Stimulated activated CD4-positive, alpha-beta T cell treated with anti-CD3 and anti-CD28 coated beads, Interleukin-4, amount 100 ng/mL, for 48 hours (primary cell): ENCODE results near the gene HEATR1.
"Not testable (repeated sequence)": the region's sequence is repeated elsewhere in the genome, so short reads cannot be mapped to it uniquely, and the experiment has no call there.

Source experiments
- DNase-seq, 2 donors: peaks; one replicate each; pipeline ENCODE4 v3.0.0-alpha.2; 2020; ENCODE audit warnings: low read depth in 2 of 2

Gene HEATR1, protein sequence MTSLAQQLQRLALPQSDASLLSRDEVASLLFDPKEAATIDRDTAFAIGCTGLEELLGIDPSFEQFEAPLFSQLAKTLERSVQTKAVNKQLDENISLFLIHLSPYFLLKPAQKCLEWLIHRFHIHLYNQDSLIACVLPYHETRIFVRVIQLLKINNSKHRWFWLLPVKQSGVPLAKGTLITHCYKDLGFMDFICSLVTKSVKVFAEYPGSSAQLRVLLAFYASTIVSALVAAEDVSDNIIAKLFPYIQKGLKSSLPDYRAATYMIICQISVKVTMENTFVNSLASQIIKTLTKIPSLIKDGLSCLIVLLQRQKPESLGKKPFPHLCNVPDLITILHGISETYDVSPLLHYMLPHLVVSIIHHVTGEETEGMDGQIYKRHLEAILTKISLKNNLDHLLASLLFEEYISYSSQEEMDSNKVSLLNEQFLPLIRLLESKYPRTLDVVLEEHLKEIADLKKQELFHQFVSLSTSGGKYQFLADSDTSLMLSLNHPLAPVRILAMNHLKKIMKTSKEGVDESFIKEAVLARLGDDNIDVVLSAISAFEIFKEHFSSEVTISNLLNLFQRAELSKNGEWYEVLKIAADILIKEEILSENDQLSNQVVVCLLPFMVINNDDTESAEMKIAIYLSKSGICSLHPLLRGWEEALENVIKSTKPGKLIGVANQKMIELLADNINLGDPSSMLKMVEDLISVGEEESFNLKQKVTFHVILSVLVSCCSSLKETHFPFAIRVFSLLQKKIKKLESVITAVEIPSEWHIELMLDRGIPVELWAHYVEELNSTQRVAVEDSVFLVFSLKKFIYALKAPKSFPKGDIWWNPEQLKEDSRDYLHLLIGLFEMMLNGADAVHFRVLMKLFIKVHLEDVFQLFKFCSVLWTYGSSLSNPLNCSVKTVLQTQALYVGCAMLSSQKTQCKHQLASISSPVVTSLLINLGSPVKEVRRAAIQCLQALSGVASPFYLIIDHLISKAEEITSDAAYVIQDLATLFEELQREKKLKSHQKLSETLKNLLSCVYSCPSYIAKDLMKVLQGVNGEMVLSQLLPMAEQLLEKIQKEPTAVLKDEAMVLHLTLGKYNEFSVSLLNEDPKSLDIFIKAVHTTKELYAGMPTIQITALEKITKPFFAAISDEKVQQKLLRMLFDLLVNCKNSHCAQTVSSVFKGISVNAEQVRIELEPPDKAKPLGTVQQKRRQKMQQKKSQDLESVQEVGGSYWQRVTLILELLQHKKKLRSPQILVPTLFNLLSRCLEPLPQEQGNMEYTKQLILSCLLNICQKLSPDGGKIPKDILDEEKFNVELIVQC (N-terminal part only)

DNA sequence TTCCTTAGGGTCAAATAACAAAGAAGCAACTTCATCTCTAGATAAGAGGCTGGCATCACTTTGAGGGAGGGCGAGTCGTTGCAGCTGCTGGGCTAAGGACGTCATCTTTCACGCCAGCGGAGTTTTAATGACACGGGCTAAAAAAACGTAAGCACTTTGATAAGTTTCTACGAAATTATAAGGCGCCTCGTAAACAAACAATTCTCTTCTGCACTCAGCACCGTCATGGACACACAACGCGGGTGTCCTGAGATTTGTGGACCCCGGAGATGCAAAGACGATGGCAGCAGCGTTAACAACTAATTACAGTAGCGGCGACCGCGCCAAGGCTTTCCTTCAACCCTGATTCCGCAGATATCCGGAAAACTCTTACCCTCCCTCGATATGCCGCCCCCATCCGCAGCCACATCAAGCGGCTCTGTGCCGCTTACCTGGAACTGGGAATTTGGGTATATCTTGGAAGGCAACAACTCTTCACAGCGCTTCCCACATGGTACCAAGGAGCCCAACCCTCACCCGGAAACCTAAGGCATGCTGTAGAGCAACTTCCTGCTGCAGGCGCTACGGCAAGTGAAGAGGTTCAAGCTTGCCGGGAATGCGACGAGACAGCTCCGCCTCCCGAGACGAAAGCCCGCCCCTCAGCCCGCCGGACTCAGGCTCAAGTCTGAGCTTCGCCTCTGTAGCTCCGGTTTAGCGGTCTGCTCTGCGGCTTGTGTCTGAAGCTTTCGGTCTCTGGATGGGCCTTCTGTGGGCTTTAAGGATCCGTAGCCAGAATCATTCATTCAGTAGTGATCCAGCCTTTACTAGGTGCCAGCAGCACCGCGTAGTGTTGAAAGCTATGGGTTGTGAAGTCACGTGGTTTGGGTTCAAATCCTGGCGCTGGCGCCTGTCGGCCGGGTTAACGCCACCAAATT, at the start of gene HEATR1:
TSS of gene HEATR1 (minus strand) at position 526 of the 914 bp plus-strand sequence. CDS start at position 105, 421 bp downstream.
- peak; percentile 82 to 90 for DNase-seq

DNA sequence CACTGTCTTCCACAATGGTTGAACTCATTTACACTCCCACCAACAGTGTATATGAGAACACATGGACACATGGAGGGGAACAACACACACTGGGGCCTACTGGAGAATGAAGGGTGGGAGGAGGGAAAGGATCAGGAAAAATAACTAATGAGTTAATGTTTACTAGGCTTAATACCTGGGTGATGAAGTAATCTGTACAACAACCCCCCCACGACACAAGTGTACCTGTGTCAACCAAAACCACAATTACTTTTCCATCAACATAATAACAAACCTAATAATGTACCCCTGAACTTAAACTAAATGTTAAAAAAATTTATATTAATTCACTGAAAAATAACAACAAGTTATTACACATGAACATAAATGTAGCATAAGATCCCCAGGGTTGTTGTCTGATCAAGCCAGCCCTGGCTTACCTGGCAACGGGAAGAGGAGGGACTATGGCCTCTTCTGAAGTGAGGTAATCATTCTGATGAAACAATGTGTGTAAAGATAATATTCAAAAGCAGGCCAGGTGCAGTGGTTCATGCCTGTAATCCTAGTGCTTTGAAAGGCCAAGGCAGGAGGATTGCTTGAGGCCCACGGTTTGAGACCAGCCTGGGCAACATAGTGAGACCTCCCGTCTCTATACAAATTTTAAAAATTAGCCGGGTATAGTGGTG, 40.8 kb upstream of the HEATR1 start:
- no peak for DNase-seq

DNA sequence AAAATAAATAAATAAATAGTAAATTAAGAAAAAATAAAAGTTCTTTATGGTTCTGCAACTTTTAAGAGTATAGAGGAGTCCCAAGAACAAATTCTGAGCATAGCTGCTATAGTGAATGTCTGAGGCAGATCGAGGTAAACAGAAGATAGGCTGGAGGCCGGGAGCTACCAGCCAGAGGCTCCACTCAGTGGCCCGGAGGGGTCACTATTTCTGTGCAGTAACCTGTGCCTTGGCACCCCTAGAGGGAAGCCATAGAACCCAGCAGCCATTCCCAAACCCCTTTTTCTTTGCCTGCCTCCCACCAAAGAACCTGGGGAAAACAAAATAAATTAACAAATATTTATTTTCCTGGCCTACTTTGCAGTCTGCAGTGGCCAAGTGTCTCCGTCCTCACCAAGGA, 38.4 kb upstream of the HEATR1 start:
- DNase-seq, result no peak

DNA sequence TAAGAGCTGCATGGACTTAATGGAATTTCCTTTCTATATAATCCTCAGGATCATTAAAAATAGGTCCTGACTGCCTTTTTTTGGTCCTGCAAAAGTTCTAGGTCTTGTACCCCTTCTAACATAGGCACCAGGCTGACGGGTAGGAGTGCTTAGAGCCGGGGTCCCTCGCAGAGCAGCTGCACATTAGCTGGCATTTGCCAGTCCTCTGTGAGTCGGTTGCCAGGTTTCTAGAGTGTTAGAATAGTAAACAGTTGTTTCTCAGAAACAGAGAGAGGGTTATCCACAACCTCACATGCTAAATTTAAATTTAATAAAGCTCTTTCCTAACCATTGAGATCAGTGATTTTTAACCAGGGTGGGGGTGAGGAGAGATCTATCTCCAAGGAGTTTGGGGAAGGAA, 35.4 kb upstream of the HEATR1 start:
- DNase-seq, result no peak

DNA sequence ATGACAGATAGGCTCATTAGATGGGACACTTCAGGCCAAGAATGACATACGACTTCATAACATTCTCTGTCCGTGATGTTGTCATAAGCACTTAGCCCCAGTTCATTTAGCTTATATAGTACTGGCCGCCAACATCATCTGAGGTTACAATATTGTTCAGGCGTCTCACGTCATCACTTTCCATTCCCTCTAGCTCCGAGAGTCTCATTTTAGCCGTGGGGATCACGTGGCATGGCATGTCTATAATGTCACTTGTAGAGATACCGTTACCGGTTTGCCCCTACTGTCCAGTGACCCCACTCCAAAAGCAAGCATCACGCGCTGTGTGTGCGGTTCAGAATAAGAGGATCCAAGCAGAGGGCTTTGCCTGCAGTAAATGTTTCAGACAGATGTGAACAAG, 34.6 kb upstream of the HEATR1 start:
- DNase-seq, result no peak

DNA sequence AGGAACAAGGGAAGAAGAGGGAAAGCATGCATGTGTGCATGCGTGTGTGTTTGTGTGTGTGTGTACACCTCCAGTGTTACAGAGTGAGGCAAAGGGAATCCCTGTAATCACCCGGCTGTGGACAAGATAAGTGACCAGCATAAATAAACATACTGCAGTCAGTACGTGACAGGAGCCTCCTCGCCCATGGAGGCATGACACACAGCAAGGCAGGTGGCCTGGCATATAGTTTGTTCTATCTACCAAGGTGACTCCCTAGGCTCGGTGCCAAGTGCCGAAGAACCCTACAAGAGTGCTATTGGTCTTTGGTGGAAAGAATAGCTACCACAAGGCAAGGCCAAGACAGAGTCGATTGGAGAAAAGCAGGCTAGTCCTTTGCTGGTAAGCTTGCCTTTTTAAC, 31.7 kb upstream of the HEATR1 start:
- DNase-seq, result no peak

DNA sequence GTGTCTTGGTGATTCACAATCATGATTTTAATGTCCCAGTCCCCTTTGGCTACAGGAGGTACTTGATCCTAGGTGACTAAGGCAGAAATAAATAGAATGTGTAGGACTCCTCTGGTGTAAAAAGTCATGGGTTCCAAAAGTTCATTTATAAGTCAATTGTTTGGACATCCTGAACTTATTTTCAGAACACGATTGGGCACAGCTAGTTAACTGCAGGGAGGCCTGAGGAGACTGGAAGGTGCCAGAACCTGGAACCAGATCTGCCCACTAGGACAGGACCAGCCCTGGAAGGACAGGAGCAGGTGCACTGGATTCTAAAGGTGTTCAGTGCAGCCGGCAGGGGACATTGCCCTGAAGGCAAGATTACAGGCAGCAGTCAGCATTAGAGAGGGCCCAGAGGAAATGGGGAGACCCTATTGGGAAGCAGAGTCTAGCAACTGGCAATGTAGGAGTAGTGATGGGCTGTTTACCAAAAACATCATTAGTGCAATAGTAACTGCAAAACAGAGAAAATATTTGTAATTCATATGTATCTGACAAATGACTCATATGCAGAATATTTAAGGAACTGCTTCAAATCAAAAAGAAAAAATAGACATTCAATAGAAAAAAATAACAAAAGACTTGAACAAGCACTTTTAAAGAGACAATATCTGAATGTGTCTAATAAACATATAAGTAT, 23.6 kb upstream of the HEATR1 start:
- DNase-seq, result no peak

DNA sequence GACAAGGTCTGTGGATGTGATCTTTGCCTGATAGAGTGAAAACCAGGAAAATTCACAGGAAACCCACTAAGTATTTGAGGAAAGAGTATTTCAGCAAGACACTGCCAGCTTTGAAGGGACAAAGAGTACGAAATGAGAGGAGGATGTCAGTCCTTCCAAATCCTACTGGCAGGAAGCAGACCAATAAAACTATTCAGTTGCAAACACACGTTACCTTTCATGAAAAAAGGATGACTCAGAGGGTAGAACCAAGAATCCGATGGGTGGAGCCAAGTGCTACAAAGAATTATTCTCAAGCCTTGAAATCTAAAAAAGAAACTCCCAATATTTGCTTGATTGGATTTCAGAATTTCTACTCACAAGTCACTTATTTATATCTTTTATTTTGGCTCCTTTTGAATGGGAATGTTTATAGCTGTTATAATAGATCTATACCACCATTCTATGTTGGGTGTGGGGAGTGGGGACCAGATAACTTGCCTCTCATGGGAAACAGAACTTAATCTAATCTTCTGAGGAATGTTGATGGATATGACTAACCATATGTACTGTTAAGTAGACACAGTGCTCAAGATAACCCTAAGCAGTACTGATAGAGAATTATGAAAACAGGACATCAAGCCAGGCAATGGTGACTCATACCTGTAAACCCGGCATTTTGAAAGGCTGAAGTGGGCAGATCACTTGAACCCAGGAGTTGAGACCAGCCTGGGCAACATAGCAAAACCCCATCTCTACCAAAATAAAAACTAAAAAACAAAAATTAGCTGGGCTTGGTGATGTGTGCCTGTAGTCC, 19.3 kb upstream of the HEATR1 start:
- no peak for DNase-seq

DNA sequence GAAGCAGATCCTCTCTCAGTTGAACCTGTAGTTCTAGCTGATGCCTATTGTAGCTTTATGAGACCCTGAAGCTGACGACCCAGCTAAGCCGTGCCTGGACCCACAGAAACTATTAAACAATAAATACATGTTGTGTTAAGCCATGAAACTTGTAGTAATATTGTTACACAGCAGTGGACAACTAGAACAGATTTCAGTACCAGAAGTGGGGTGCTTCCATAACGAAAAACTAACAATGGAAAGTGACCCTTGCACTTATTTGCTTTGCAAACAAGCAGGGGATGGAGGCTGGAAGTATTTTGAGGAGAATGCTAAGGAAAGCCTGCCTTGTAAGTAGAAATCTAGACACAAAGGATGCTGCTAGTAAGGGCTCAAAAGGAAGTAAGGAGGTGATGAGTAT, 18.1 kb upstream of the HEATR1 start:
- DNase-seq, result no peak

DNA sequence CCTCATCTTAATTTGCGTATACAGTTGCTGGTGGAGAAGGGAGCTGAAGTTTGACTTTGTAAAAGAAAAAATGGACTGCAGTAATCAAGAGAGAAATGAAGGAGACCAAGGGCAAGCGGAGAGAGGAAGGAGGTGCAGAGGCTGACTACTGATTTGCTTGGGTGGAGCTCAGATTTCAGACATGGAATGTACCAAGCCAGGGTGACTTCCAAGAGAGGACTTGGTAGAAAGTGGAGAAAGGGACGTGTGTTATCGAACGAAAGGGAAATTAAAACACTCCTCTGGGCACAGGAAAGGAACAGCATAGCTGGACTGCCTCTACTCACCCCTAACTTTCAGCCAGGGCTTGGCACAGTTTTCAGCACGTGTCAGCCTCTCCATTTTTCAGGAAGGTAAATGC, 15.1 kb upstream of the HEATR1 start:
- no peak for DNase-seq

DNA sequence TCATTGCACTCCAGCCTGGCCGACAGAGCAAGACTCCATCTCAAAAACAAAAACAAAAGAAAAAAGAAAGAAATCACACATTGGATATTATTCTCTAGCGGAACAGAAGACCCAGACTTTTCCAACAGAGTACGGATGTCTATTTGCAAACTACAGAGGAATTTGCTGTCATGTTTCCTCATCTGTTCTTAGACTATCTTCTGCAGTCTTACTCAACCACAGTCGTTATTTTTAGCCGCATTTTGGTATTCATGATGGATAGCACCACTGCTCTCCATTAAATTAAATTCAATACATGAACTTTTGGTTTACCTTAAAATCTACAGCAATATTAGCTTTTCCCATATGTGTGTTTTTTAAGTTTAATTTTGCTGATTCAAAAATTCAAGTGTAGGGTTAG, 14.2 kb upstream of the HEATR1 start:
- no peak for DNase-seq

DNA sequence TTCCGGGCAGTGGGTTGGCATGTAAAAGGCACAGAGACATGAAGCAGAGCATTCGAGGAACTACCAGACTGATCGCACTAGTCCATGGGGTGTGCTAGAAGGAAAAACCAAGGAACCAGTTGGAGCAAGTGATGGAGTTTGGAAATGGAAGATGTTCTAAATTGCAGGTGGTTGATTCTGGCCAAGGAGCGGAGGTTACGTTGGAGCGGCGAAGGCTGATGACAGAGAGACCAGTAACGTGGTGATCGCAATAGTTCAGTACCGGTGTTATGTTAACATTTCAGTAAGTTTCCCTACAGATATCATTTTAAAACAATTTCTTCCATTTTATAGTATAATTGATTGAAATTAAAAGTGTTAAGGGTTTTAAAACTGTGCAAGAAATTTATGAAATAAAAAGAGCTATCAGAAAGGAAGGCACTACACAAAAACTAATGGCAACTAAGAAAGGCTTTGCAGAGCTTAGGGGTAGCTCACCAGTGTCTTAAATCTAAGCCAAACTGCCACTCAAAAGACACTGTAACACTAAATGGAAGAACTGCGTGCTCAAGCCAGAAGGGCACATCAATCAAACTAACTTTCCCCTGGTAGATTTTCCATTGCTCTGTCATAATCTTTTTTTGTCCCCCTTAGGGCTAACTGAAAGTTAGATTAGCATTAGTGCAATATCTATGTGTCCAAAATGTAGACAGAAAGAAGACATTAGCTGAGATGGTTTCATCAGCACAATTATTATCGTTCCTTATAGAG, 11.3 kb upstream of the HEATR1 start:
- no peak for DNase-seq

DNA sequence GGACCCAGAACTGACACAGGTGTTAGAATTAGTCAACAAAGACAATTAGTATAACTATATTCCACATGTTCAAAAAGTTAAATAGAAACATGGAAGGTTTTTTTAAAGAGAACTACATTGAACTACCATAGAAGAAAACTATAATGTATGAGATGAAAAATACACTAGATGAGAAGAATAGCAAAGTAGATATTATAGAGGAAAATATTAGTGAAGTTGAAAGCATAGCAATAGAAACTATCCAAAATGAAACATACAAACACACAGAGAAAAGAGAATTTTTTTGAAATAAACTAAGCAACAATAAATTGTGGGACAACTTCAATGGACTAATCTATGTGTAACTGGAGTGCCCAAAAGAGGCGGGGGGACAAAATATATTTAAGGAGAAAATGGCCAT, 8.0 kb upstream of the HEATR1 start:
- DNase-seq, result no peak

DNA sequence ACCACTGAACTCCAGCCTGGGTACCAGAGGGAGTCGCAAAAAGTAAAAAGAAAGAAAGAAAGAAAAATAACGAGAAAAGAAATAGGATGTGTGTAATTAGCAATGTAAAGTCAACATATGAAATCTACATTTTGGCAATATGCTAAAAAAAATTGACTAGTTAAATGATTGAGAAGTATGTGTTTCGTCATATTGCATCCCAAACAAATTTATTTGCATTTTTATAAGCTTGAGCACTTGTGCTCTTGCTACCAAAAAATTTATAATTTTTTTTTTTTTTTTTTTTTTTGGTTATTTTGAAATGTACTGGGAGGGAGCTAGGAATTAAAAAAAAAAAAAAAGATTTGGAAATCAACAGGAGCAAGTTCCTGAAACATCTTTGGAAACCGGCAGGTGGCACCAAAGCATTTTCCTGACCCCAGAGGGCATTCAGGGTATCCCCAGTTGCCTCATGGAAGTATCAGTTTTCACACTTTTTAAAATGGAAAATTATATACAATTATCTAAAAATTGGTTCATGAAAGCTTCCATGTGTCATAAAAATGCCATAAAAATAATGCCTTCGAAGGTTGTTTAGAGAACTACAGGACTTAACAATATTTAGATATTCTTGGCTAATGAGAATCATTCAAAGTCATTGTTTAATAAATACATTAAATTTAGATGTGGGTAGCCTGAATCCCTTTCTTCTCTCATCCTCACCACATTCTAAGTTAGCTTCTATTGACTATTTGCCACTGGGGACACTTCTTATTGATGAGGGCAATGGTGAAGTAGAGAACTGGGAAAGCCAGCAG, 4.8 kb upstream of the HEATR1 start:
- no peak for DNase-seq

DNA sequence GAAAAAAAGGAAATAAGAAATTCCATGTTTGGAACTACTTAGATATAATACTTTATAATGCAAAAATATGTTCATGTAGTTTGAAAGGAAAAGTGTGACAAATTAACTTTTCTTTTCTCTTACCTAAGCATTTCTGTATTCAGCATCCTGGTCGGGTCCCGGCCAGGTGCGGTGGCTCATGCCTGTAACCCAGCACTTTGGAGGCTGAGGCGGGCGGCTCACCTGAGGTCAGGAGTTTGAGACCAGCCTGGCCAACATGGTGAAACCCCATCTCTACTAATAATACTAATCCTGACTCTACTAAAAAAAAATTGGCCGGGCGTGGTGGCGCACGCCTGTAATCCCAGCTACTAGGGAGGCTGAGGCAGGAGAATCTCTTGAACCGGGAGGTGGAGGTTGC, 3.3 kb upstream of the HEATR1 start:
- not testable (repeated sequence) for DNase-seq

DNA sequence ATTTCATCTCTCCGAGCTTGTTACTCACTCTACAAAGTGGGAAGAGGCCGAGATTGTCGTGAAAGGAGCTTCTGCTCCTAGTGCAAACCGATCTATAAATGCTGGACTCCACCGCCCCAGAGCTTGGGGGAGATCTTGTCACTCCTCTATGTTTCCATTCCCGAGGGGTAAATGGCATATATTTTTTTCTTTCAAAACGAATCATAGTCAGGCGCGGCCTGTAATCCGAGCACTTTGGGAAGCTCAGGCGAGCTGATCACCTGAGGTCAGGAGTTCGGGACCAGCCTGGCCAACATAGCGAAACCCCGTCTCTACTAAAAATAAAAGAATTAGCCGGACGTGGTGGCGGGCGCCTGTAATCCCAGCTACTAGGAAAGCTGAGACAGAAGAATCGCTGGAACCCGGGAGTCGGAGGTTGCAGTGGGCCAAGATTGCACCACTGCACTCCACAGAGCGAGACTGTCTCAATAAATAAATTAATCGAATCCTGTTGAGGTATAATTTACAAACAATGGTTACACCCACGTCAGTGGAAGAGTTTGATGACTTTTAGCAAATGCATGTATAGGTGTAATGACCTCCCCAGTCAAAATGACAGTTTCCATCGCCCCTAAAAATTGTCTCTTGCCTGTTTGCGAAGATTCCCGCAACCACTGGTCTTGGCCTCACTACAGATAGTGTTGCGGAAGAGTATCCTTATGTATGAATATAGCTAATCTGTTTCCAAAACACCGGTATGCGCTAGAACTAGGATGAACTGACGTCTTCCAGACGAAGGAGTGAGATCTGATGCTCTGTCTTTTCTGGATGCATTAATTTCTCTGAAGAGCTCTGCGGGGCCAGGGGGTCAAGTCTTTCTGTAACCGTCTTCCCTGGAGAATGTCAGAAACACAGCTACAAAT, 840 bp upstream of the HEATR1 start:
- no peak for DNase-seq
